ENCODE measurements around the gene MPI.
"Not testable (repeated sequence)": the region's sequence is repeated elsewhere in the genome, so short reads cannot be mapped to it uniquely, and the experiment has no call there.

Gene MPI

DNA sequence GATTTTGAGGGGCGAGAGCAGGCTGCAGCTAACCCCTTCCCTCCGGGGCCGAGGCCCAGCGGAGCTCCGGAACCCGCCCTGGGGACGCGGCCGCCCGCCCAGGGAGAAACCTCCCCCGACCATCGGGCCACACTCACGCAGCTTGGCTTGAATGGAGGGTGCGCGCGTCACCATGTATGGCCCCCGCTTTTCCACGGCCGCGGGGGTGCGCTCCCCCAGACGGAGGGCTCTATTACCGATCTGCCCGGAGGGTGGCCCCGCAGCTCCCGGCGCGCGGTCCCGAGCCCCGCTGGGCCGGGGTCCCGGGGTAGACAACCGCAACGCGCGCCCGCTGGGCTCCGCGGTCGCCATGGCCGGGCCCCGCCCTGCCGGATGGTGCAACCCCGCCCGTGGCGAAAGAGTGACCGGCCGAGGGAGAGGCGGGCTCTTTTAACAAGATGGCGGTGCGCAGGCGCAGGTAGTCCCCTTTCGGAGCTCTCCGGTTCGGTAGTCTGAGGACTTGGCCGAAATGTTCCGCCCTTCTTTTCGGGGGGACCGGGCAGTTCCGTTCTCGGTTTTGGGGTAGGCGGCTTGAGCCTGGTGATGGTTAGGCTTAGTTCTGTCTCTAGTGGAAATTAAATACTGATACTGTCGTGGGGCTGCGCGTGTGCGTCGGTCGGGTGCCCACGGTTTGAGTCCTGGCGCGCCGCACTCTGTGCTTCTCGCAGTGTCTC lies 16.8 kb downstream of the MPI start, which contains the start of gene FAM219B:
Gene FAM219B, minus strand, starts transcription at position 402 of the 713 bp plus-strand sequence. Its CDS starts 51 bp downstream, at position 351.
- no peaks in the 10 kb centered on the region for H3K9me3 ChIP-seq
- in situ Hi-C loops (cut with MboI; ENCODE audit: low sequenced_read_pairs) = no loop called here
- H3K36me3 ChIP-seq (replicated peaks) = peaks cover 75% of the 10 kb centered on the region
- H3K4me3 ChIP-seq = peak within 1 kb of the TSS; percentile 86
- no peaks in the 10 kb centered on the region for H3K27me3 ChIP-seq (ENCODE audit: low read depth)
- DNase-seq (ENCODE audit: low spot score in 2 of 2) = peak; percentile 97 to 98
- H3K4me1 ChIP-seq = peaks cover 14% of the 10 kb centered on the region

DNA sequence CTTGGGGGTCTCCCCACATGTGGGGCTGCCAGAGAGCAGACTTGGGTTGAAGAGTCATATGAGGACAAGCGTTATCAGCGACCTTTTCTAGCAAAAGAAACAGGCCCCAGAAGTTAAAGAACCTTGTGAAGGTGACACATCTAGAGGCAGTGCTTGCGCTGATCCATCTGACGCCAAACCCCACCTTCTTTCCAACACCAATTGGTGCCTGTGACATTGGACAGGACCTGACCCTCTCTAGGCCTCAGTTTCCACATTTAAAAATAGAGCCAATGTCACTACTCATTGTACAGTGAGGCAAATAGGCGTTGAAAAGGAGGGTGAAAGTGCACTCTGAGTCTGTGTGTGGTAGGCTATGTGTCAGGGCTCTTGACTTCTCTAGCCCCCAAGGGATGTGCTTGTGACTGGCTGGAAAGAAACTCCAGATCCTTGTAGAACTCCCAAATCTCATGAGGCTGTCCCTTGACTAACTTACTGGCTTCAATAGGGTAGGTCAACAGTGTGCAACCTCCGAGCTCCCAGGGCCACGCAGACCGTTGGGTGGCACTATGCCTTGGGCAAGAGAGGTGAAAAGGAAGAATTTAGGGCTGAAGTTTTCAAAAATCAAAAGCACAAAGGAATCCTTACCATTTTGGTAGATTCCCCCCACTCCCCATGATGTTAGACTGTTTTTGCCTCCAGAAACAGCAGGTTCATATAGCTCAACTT lies 17.5 kb downstream of the MPI start:
- no peaks in the 10 kb centered on the region for H3K27me3 ChIP-seq (ENCODE audit: low read depth)
- DNase-seq (ENCODE audit: low spot score in 2 of 2) = no peak
- H3K4me1 ChIP-seq = peaks cover 14% of the 10 kb centered on the region
- in situ Hi-C loops (cut with MboI; ENCODE audit: low sequenced_read_pairs) = no loop called here
- peaks cover 75% of the 10 kb centered on the region for H3K36me3 ChIP-seq (replicated peaks)
- no peaks in the 10 kb centered on the region for H3K9me3 ChIP-seq
- H3K4me3 ChIP-seq = peak overlapping the region; percentile 86

DNA sequence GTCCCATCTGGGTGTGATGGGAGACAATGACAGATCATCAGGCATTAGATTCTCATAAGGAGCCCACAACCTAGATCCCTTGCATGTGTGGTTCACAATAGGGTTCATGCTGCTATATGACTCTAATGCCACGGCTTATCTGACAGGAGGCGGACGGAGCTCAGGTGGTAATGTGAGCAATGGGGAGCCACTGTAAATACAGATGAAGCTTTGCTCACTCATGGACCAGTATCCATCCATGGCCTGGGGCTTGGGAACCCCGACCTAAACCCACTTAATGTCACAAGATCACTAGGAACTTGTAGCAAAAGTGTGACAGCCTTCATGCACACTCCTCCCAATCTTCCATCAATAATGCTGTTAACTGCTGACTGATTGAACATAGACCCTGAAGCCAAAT lies 18.8 kb downstream of the MPI start:
- peaks cover 76% of the 10 kb centered on the region for H3K36me3 ChIP-seq (replicated peaks)
- in situ Hi-C loops (cut with MboI; ENCODE audit: low sequenced_read_pairs) = no loop called here
- no peak for DNase-seq (ENCODE audit: low spot score in 2 of 2)

DNA sequence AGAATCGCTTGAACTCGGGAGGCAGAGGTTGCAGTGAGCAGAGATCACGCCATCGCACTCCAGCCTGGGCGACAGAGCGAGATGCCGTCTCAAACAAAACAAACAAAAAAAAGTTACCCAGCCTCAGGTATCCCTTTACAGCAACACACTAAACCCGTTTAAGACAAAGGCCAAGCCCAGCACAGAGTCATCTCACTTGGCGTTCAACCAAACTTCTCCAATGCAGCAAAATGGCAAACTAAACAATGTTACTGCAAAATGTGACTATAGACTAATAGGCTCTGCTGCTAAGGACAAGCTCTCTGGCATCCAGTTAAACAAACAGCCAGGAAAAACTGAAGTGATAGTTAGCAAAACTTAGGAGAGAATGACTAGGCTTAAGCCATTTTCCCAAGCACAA lies 23.2 kb downstream of the MPI start:
- Histone ChIP-seq H3K4me3 (no peak overlapping the region), H3K36me3 (replicated peaks) (peaks cover 91% of the 10 kb centered on the region), H3K27me3 (ENCODE audit: low read depth) (no peaks in the 10 kb centered on the region), H3K4me1 (no peaks in the 10 kb centered on the region), H3K9me3 (no peaks in the 10 kb centered on the region)
- no peak for DNase-seq (ENCODE audit: low spot score in 2 of 2)
- in situ Hi-C loops (cut with MboI; ENCODE audit: low sequenced_read_pairs) = no loop called here

More for the DNA sequence above, 18.8 kb downstream of the MPI start:
- Histone ChIP-seq H3K27me3 (ENCODE audit: low read depth) (no peaks in the 10 kb centered on the region), H3K9me3 (no peaks in the 10 kb centered on the region), H3K4me1 (peaks cover 14% of the 10 kb centered on the region), H3K4me3 (no peak overlapping the region)

DNA sequence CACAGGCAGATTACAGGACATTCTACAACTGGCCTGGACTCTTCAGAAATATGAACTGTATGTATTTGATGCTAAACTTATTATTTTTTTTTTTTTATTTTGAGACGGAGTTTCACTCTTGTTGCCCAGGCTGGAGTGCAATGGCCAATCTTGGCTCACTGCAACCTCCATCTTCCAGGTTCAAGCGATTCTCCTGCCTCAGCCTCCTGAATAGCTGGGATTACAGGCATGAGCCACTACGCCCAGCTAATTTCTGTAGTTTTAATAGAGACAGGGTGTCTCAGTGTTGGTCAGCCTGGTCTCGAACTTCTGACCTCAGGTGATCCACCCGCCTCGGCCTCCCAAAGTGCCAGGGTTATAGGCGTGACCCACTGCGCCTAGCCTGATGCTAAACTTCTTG lies 24.0 kb downstream of the MPI start:
- H3K27me3 ChIP-seq (ENCODE audit: low read depth); H3K4me3 ChIP-seq; DNase-seq (ENCODE audit: low spot score in 2 of 2); in situ Hi-C loops (cut with MboI; ENCODE audit: low sequenced_read_pairs); H3K4me1 ChIP-seq; H3K9me3 ChIP-seq: not testable (repeated sequence)
- H3K36me3 ChIP-seq (replicated peaks) = peaks cover 94% of the 10 kb centered on the region

DNA sequence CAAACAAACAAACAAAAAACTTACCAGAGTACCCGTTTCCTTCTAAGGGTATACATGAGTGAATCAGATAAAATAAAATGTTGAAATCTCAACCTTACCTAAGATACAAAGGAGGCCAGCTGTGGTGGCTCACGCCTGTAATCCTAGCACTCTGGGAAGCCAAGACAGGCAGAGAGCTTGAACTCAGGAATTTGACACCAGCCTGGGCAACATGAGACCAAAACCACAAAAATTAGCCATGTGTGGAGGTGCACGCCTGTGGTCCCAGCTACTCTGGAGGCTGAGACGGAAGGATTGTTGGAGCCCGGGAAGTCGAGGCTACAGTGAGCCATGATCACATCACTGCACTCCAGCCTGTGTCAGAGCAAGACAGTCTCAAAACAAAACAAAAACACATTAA lies 27.8 kb downstream of the MPI start:
- H3K4me1 ChIP-seq = no peaks in the 10 kb centered on the region
- no peaks in the 10 kb centered on the region for H3K27me3 ChIP-seq (ENCODE audit: low read depth)
- no peaks in the 10 kb centered on the region for H3K9me3 ChIP-seq
- no peak overlapping the region for H3K4me3 ChIP-seq
- no peak for DNase-seq (ENCODE audit: low spot score in 2 of 2)
- in situ Hi-C loops (cut with MboI; ENCODE audit: low sequenced_read_pairs) = no loop called here
- peaks cover 97% of the 10 kb centered on the region for H3K36me3 ChIP-seq (replicated peaks)

DNA sequence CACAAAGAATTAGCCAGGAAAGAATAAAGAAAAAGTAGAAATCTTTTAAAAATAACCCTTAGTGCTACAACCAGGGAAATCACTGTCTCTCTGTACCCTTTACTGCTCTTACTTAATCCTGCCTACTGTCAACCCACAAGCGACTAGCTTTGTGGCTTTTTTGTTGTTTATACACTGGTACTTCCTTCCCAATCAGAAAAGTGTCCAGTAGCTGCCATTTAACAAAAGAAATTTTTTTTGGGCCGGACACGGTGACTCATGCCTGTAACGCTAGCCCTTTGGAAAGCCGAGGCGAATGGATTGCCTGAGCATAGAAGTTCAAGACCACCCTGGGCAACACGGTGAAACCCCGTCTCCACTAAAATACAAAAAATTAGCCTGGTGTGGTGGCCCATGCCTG lies 30.6 kb downstream of the MPI start:
- no peaks in the 10 kb centered on the region for H3K4me1 ChIP-seq
- no peaks in the 10 kb centered on the region for H3K27me3 ChIP-seq (ENCODE audit: low read depth)
- H3K9me3 ChIP-seq = no peaks in the 10 kb centered on the region
- no peak for DNase-seq (ENCODE audit: low spot score in 2 of 2)
- no peak overlapping the region for H3K4me3 ChIP-seq
- H3K36me3 ChIP-seq (replicated peaks) = peaks cover 99% of the 10 kb centered on the region
- in situ Hi-C loops (cut with MboI; ENCODE audit: low sequenced_read_pairs) = no loop called here

DNA sequence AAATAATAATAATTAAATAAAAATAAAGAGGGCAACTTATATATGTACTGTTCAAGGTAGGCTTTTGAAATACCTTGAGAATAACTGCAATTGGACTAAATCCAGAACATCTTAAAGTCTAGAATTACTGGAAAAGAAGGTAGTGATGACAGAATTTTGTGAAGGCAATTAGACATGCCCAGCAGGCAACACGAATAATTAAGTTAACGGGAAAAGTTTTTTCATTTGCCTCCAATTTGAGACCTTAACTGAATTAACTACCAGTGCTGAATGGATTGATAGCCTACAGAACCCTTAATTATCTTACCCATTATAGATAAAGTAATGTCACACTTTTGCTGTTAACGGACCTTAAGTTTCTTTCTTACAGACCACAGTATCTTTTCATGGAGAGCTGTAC lies 34.7 kb downstream of the MPI start:
- H3K9me3 ChIP-seq = no peaks in the 10 kb centered on the region
- no peaks in the 10 kb centered on the region for H3K27me3 ChIP-seq (ENCODE audit: low read depth)
- DNase-seq (ENCODE audit: low spot score in 2 of 2) = no peak
- H3K4me1 ChIP-seq = no peaks in the 10 kb centered on the region
- in situ Hi-C loops (cut with MboI; ENCODE audit: low sequenced_read_pairs) = no loop called here
- no peak overlapping the region for H3K4me3 ChIP-seq
- H3K36me3 ChIP-seq (replicated peaks) = peaks cover 98% of the 10 kb centered on the region

DNA sequence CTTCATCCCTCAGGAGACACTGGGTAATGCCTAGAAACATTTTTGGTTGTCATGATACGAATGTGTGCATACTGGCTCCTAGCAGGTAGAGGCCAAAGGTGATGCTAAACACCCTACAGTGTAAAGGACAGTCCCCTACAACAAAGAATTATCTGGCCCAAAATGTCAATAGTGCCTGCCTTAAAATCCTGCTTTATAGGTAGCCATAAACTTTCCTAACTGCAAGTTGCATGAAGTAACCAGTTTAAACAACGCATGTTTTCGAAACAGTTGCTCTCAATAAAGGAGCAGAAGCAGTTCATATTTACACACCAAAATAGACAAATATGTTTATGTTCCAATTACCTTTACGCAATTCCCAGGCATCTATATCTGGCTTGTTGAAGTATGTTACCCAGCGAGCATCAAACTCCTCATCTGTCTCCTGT lies 38.9 kb downstream of the MPI start:
- Histone ChIP-seq H3K9me3 (no peaks in the 10 kb centered on the region), H3K36me3 (replicated peaks) (peaks cover 84% of the 10 kb centered on the region), H3K27me3 (ENCODE audit: low read depth) (no peaks in the 10 kb centered on the region), H3K4me3 (no peak overlapping the region), H3K4me1 (no peaks in the 10 kb centered on the region)
- DNase-seq (ENCODE audit: low spot score in 2 of 2) = no peak
- in situ Hi-C loops (cut with MboI; ENCODE audit: low sequenced_read_pairs) = no loop called here

DNA sequence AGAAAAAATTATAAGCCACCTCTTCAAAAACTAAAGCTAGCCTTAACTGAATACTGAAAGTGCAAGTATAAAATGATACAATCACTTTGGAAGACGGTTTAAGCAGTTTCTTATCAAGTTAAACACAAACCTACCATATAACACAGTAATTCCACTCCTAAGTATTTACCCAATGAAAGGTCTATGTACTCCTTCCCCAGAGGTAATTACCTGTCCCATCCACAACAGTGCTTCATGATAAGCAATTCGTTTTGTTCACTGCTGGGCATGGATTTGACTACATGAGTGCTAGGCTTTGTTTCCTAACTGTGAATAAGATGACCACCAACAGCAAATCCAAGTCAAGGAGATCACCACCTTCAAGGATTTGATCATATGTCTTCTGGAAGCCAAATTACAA lies 43.7 kb downstream of the MPI start:
- peaks cover 23% of the 10 kb centered on the region for H3K4me1 ChIP-seq
- H3K4me3 ChIP-seq = no peak overlapping the region
- peaks cover 56% of the 10 kb centered on the region for H3K36me3 ChIP-seq (replicated peaks)
- no peaks in the 10 kb centered on the region for H3K27me3 ChIP-seq (ENCODE audit: low read depth)
- no peak for DNase-seq (ENCODE audit: low spot score in 2 of 2)
- in situ Hi-C loops (cut with MboI; ENCODE audit: low sequenced_read_pairs) = no loop called here
- no peaks in the 10 kb centered on the region for H3K9me3 ChIP-seq

DNA sequence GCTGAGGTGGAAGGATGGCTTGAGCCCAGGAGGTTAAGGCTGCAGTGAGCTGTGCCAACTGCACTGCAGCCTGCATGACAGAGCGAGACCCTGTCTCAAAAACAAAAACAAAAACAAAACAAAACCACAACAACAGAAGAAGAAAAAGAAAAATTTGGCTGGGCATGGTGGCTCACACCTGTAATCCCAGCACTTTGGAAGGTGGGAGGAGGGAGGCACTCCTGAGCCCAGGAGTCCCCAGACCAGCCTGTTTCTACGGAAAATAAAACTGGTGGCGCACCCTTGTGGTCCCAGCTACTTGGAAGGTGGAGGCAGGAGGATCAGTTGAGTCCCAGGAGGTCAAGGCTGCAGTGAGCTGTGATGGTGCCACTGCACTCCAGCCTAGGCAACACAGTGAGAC lies 45.4 kb downstream of the MPI start:
- H3K9me3 ChIP-seq; H3K4me3 ChIP-seq; H3K27me3 ChIP-seq (ENCODE audit: low read depth); in situ Hi-C loops (cut with MboI; ENCODE audit: low sequenced_read_pairs): not testable (repeated sequence)
- Histone ChIP-seq H3K4me1 (peaks cover 24% of the 10 kb centered on the region), H3K36me3 (replicated peaks) (peaks cover 40% of the 10 kb centered on the region)
- peak; percentile 48 to 77 for DNase-seq (ENCODE audit: low spot score in 2 of 2)

DNA sequence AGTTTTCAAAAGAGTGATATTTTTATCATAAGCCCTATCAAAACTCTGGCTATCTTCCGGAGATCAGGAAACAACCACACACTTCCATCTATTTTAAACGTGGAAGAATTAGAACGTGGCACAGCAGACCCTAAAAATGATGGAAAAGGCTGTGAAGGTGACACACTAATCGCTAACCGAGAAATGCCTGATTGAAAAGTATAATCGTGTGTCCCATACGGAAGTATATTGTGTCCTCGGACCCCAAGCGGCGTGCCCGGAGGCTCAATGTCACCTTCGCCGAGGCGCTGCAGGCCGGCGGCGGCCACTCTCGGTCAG lies 47.4 kb downstream of the MPI start:
- in situ Hi-C loops (cut with MboI; ENCODE audit: low sequenced_read_pairs) = no loop called here
- peaks cover 24% of the 10 kb centered on the region for H3K4me1 ChIP-seq
- no peaks in the 10 kb centered on the region for H3K9me3 ChIP-seq
- no peaks in the 10 kb centered on the region for H3K27me3 ChIP-seq (ENCODE audit: low read depth)
- peaks cover 24% of the 10 kb centered on the region for H3K36me3 ChIP-seq (replicated peaks)
- DNase-seq (ENCODE audit: low spot score in 2 of 2) = peak in 1 of 2 experiments; percentile 60
- peak overlapping the region; percentile 96 for H3K4me3 ChIP-seq

DNA sequence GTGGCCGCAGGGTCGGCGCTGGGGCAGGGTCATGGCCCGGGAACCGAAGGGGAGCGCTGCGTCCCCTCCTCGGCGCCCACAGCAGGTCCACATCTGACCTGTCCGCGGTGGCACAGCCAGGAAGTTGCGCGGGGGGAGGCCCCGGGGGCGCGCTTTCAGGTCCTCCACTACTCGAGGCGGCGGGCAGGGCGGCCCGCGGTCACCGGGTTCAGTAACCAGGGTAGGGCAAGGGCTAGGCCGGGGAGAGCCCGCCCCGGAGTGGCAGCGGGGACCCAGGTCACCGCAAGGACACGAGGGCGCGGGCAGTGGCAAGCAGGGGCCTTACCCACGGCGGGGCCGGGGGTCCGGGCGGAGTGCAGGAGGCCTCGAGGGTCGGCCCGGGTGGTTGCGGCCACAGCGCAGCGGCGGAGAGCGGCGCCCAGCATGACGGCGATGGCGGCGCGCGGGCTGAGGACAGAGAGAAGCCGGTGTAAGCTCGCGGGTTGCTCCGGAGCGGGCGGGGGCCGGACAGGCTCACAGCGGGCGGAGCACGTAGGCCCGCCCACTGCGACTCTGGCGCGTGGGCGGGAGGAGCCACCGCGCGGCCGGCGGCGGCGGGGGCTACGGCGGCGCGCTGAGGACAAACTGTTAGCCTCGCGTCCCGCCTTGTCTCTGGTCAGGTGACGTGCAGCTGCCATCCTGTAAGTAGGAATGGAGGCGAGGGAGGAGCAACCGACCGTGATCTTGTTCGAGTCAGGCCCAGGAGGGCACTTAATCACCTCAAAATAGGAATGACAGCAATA lies 47.9 kb downstream of the MPI start, which contains the start of gene COX5A:
Gene COX5A, minus strand, starts transcription at position 484 of the 782 bp plus-strand sequence. Its CDS starts 59 bp downstream, at position 425.
- peak; percentile 99 to 100 for DNase-seq (ENCODE audit: low spot score in 2 of 2)
- in situ Hi-C loops (cut with MboI; ENCODE audit: low sequenced_read_pairs) = no loop called here
- Histone ChIP-seq H3K4me3 (peak within 1 kb of the TSS; percentile 96), H3K4me1 (peaks cover 24% of the 10 kb centered on the region), H3K36me3 (replicated peaks) (peaks cover 22% of the 10 kb centered on the region), H3K27me3 (ENCODE audit: low read depth) (no peaks in the 10 kb centered on the region), H3K9me3 (no peaks in the 10 kb centered on the region)
